Lower leg skin (tissue), 4 donors: Measurements from ENCODE around the gene CBY2. TPM values are rescaled to one million over a fixed set of nuclear protein-coding genes. Genes with fewer than 3 reads are reported as not detected.
"Not testable (repeated sequence)": the region's sequence is repeated elsewhere in the genome, so short reads cannot be mapped to it uniquely, and the experiment has no call there.

Experiments
- DNase-seq, 2 donors: peaks; one replicate each; pipeline ENCODE4 v3.0.0-alpha.2; 2019; ENCODE audit warnings: low spot score in 2 of 2
- H3K4me3 ChIP-seq: fragments of 200-600 bp; sonication (generic); 2 replicates; pipeline ENCODE4 v1.5.1; 2017; ENCODE audit warnings: mild to moderate bottlenecking, low read depth; ENCODE audit not compliant: poor library complexity, severe bottlenecking
- CTCF ChIP-seq, 3 donors: fragments of 450-650 bp; IDR thresholded peaks; one replicate each; pipeline ENCODE4 v1.5.1; 2016; ENCODE audit warnings: antibody characterized with exemption in 3 of 3, mild to moderate bottlenecking in 3 of 3, moderate library complexity in 2 of 3
- POLR2A ChIP-seq, 2 donors: fragments of 450-650 bp; IDR thresholded peaks; one replicate each; pipeline ENCODE4 v1.6.1; 2016 to 2017; ENCODE audit warnings: antibody characterized with exemption in 2 of 2, mild to moderate bottlenecking in 1 of 2, moderate library complexity in 1 of 2
- WGBS, 2 donors: methylation state at CpG; one replicate each; pipeline ENCODE4 v1.1.5; 2018; 5-methylcytosine and 5-hydroxymethylcytosine counted together
- intact Hi-C: fragments of 100-400 bp; cut with DNase I; formaldehyde crosslinking; loops from one replicate; pipeline ENCODE4 v1.15.0; 2023; ENCODE audit warnings: low total_unique reads
- total RNA-seq, 4 donors: library from RNA; depleted of rRNA; stranded (reverse); fragments of >200 nt; gene quantifications; one replicate each; pipeline ENCODE4 v1.1.0, GENCODE V29; 2016

The CBY2 gene
- total RNA-seq, result under 1 TPM in 1 of 4 donors, not detected in 3; 0.45 TPM

DNA sequence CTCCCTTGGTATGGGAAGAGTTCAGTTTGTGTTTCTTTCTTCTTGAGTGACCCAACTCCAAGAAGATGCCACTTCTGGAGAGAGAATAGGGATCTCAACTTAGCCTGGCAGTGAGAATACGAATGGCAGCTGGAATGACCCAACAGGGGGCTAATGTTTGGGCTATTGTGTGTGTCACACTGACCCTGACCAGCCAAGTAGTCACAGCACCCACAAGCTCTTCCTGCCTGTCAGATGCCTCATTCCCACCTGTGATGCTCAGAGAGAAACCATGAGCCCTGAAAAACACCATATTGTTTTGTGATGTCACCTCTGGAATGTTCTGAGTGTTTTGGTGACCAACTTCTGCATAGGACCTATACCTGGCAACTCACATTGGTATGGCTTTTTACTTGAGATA lies at the start of gene CBY2:
TSS of gene CBY2 (plus strand) at position 233 of the 400 bp plus-strand sequence. CDS start at position 304, 71 bp downstream.
- intact Hi-C loops, result no loop called here
- TF ChIP-seq CTCF (IDR thresholded peaks at IDR 0.05) (no peak), POLR2A (IDR thresholded peaks at IDR 0.05) (no peak)
- no peak for DNase-seq
- no peak within 1 kb of the TSS for H3K4me3 ChIP-seq
- WGBS, 2 donors, result 83 to 87% methylated on average over 1 of the region's 1 CpG

GRCh38 chr13:45654633-45655349 lies 47.3 kb upstream of the CBY2 start:
- WGBS, 2 donors, result 82 to 84% methylated on average over 5 of the region's 5 CpGs
- no peak overlapping the region for H3K4me3 ChIP-seq
- intact Hi-C loops, result no loop called here
- DNase-seq, result no peak
- TF ChIP-seq POLR2A (IDR thresholded peaks at IDR 0.05), result no peak
- no peak for TF ChIP-seq CTCF (IDR thresholded peaks at IDR 0.05)

DNA sequence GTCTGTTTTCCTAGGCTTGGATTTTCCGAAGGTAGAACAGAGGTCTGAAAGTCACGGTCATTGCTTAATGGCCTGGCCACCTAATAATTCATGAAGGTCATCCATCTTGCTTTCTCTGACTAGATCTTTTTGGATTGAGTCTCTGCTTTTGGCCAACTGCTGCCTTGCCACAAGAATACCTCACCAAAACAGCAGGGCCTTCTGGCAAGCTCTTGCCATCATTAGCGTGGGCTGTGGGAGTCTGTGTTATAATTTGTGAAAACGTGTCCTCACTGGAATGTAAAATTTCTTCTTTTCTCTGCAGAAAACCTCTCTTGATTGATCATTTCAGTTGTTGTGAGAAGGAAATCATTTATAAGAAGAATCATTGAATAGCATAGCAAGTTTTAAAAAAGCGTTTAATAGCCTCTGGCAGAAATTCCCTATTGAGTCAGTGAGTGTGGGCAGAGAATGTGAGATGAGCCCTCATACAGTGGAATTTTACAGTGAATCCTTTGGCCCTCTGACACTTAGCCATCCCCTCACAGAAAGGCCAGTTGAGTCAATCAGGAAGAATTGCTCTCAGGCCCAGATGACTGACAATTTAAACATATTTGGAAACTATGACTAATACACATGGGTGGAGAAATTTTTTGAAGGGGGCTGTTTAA lies 43.4 kb upstream of the CBY2 start:
- H3K4me3 ChIP-seq, result no peak overlapping the region
- WGBS, 2 donors, result 60 to 63% methylated on average over 5 of the region's 5 CpGs
- intact Hi-C loops, result no loop called here
- TF ChIP-seq POLR2A (IDR thresholded peaks at IDR 0.05) (no peak), CTCF (IDR thresholded peaks at IDR 0.05) (no peak)
- DNase-seq, result no peak

DNA sequence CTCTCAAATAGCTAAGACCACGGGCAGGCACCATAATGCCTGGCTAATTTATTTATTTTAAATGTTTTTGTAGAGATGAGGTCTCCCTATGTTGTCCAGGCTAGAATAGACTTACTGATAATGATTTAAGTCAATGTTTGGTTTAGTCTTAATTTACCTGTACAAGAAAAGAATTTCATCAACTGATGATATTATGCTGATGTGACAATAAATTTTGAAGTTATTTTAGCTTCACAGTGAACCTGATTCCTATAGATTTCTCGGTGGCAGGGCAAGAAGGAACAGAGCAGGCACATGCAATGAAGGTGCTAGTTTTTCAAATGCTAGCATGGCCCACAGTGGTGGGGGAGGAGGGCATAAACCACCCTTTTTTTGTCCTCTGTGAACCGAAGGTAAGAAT lies 42.6 kb upstream of the CBY2 start:
- 78 to 84% methylated on average over 3 of the region's 3 CpGs for WGBS, 2 donors
- intact Hi-C loops, result no loop called here
- TF ChIP-seq CTCF (IDR thresholded peaks at IDR 0.05), result no peak
- TF ChIP-seq POLR2A (IDR thresholded peaks at IDR 0.05), result no peak
- no peak for DNase-seq
- H3K4me3 ChIP-seq, result no peak overlapping the region

DNA sequence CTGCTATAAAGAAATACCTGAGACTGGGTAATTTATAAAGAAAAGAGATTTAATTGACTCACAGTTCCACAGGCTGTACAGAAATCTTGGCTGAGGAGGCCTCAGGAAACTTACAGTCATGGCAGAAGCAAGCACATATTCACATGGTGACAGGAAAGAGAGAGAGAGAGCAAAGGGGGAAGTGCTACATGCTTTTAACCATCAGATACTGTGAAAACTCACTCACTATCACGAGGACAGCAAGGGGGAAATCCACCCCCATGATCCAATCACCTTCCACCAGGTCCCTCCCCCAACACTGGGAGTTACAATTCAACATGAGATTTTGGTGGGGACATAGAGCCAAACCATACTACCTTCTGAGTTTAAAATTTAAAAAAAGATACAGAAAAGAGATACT lies 41.7 kb upstream of the CBY2 start:
- intact Hi-C loops, H3K4me3 ChIP-seq, DNase-seq: not testable (repeated sequence)
- WGBS, 2 donors, result 39 to 55% methylated on average over 1 of the region's 1 CpG

DNA sequence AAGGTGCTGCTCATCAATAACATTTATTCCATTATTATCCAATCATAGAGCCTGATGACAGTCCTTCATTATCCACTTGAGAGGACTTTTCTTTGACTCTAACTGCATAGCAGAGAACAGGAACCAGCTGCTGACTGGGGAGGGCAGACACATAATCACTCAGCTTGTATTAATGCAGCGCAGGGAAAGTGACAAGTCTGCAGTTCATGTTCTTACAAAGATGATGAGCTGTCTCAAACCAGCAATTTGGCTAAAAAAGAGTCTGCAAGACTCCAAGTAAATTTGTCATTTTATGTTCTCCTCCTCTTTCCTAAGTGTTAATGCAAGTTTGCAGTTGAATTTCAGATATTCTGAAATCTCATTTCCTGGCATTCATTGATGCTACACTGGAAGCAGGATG lies 40.0 kb upstream of the CBY2 start:
- H3K4me3 ChIP-seq, result no peak overlapping the region
- intact Hi-C loops, result no loop called here
- 46 to 64% methylated on average over 1 of the region's 1 CpG for WGBS, 2 donors

DNA sequence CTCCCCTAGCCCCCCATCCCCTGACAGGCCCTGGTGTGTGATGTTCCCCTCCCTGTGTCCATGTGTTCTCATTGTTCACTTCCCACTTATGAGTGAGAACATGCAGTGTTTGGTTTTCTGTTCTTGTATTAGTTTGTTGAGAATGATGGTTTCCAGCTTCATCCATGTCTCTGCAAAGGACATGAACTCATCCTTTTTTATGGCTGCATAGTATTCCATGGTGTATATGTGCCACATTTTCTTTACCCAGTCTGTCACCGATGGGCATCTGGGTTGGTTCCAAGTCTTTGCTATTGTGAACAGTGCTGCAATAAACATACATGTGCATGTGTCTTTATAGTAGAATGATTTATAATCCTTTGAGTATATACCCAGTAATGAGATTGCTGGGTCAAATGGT lies 39.2 kb upstream of the CBY2 start:
- H3K4me3 ChIP-seq, DNase-seq, intact Hi-C loops: not testable (repeated sequence)
- 86 to 94% methylated on average over 1 of the region's 1 CpG for WGBS, 2 donors

More for the DNA sequence above, 40.0 kb upstream of the CBY2 start:
- DNase-seq, result no peak
- TF ChIP-seq CTCF (IDR thresholded peaks at IDR 0.05) (no peak), POLR2A (IDR thresholded peaks at IDR 0.05) (no peak)

DNA sequence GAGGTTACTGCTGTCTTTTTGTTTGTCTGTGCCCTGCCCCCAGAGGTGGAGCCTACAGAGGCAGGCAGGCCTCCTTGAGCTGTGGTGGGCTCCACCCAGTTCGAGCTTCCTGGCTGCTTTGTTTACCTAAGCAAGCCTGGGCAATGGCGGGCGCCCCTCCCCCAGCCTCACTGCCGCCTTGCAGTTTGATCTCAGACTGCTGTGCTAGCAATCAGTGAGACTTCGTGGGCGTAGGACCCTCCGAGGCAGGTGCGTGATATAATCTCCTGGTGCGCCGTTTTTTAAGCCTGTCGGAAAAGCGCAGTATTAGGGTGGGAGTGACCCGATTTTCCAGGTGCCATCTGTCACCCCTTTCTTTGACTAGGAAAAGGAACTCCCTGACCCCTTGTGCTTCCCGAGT lies 32.5 kb upstream of the CBY2 start:
- WGBS, 2 donors, result 66 to 70% methylated on average over 11 to 12 of the region's 14 CpGs
- DNase-seq, intact Hi-C loops, H3K4me3 ChIP-seq: not testable (repeated sequence)
